ENCODE results near the gene C10orf90. TPM values are rescaled to one million over a fixed set of nuclear protein-coding genes. Genes with fewer than 3 reads are reported as not detected.
"Not testable (repeated sequence)": the region's sequence is repeated elsewhere in the genome, so short reads cannot be mapped to it uniquely, and the experiment has no call there.

C10orf90 gene
- total and polyA plus RNA-seq, 2 experiments from 2014 or later, result 0.20 TPM; not detected in 1

DNA sequence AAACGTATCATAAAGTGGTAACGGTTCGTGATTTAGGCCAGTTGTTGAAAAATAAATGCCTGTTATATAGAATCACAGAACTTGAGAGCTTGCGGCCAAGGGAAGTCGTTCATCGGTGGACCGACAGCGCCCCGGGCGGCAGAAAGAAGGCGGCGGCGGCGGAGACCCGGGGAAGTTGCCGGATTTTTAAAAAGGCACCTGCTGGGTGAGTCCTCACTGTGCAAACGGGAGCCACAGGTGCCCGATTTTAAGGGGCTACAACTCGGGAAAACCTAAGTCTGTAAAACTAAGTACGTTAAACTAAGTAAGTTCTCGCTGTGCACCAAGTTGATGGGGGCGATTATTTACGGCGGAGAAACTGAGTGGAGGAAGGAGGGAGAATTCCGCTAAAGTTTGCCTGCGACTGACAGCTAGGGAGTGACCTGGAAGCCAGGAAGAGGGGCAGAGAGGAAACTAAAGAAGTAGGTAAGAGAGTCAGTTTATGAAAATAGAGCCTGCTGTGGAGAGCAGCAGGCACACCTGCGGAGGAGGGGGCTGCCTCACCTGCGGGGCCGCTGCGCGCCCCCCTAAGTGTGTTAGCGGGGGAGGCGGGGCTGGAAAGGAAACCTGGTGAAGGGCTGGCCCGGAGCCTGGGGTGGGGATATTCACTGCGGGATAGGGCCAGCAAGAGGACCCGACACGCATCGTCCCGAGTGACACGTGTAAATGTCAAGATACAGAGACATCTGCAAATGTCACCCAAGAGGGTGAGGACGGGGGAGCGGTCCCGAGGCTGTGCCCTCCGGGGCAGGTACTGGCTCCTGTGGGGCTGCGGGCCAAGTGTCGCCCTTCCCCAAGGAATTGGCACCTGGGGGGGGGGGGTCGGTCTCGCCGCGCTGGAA, 283.2 kb downstream of the C10orf90 start:
- DNase-seq (ENCODE audit: low spot score), result peak; percentile 79
- no peak overlapping the region for H3K27ac ChIP-seq
- no peak for TF ChIP-seq EZH2 (IDR thresholded peaks at IDR 0.05; ENCODE audit: borderline replicate concordance)
- TF ChIP-seq EZH2phosphoT487 (IDR thresholded peaks at IDR 0.05; ENCODE audit: low read depth, severe bottlenecking, unreplicated experiment), result no peak
- TF ChIP-seq, protein P1, sequence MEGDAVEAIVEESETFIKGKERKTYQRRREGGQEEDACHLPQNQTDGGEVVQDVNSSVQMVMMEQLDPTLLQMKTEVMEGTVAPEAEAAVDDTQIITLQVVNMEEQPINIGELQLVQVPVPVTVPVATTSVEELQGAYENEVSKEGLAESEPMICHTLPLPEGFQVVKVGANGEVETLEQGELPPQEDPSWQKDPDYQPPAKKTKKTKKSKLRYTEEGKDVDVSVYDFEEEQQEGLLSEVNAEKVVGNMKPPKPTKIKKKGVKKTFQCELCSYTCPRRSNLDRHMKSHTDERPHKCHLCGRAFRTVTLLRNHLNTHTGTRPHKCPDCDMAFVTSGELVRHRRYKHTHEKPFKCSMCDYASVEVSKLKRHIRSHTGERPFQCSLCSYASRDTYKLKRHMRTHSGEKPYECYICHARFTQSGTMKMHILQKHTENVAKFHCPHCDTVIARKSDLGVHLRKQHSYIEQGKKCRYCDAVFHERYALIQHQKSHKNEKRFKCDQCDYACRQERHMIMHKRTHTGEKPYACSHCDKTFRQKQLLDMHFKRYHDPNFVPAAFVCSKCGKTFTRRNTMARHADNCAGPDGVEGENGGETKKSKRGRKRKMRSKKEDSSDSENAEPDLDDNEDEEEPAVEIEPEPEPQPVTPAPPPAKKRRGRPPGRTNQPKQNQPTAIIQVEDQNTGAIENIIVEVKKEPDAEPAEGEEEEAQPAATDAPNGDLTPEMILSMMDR (IDR thresholded peaks at IDR 0.05; ENCODE audit: poor library complexity), result peak; percentile 93
- H4K20me1 ChIP-seq (ENCODE audit: insufficient read depth, poor library complexity, severe bottlenecking), result no peaks in the 10 kb centered on the region
- no peaks in the 10 kb centered on the region for H3K36me3 ChIP-seq (replicated peaks; ENCODE audit: insufficient read depth, low read depth)
- no peaks in the 10 kb centered on the region for H3K79me2 ChIP-seq
- no peaks in the 10 kb centered on the region for H3K9me2 ChIP-seq (replicated peaks; ENCODE audit: insufficient read depth)
- H3K27me3 ChIP-seq, result peaks cover 37% of the 10 kb centered on the region
- 1% methylated on average over 39 of the region's 50 CpGs for WGBS (ENCODE audit: low lambda C conversion rate, missing lambda C conversion rate)
- H3K4me2 ChIP-seq, result peak overlapping the region; percentile 84
- H2AFZ ChIP-seq, result no peak overlapping the region
- H3K4me1 ChIP-seq (ENCODE audit: insufficient read depth), result no peaks in the 10 kb centered on the region
- no peaks in the 10 kb centered on the region for H3K9me3 ChIP-seq (ENCODE audit: low read depth)
- peak overlapping the region; percentile 28 for H3K4me3 ChIP-seq

DNA sequence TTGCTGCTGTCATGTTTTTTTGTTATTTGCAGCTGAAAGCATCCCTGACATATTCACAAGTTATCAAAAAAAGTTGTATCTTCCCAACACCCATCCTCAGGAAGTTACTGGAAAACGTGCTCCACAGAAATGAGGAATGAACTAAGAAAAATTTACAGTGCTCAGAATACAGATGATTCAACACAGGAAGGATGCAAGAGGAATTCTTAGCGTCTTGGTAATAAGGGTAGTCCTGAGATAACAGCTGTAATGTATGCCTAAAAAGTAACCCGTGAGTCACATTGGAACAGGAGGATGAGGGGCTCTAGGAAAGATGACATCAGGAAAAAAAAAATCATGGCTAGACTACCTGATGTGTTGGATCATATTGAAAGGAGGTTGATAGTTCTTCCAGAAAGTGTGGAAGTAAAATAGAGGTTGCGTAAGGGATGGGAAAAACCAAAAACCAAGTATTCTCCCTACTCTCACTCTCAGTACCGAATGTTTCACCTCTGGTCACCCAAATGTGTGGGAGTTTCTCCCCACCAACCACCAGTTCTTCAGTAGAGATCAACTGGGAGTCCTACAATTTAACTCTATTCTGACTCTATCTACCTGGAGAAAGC, 286.1 kb downstream of the C10orf90 start:
- H3K27me3 ChIP-seq, result peaks cover 22% of the 10 kb centered on the region
- H3K27ac ChIP-seq, result no peak overlapping the region
- no peaks in the 10 kb centered on the region for H3K79me2 ChIP-seq
- WGBS (ENCODE audit: low lambda C conversion rate, missing lambda C conversion rate), result 76% methylated on average over 5 of the region's 5 CpGs
- H3K9me2 ChIP-seq (replicated peaks; ENCODE audit: insufficient read depth), result no peaks in the 10 kb centered on the region
- no peak overlapping the region for H3K4me3 ChIP-seq
- no peak overlapping the region for H2AFZ ChIP-seq
- H3K9me3 ChIP-seq (ENCODE audit: low read depth), result no peaks in the 10 kb centered on the region
- TF ChIP-seq EZH2phosphoT487 (IDR thresholded peaks at IDR 0.05; ENCODE audit: low read depth, severe bottlenecking, unreplicated experiment), result no peak
- TF ChIP-seq EZH2 (IDR thresholded peaks at IDR 0.05; ENCODE audit: borderline replicate concordance), result no peak
- TF ChIP-seq, protein P1 (IDR thresholded peaks at IDR 0.05; ENCODE audit: poor library complexity), result no peak
- H4K20me1 ChIP-seq (ENCODE audit: insufficient read depth, poor library complexity, severe bottlenecking), result no peaks in the 10 kb centered on the region
- no peak overlapping the region for H3K4me2 ChIP-seq
- no peak for DNase-seq (ENCODE audit: low spot score)
- no peaks in the 10 kb centered on the region for H3K4me1 ChIP-seq (ENCODE audit: insufficient read depth)
- no peaks in the 10 kb centered on the region for H3K36me3 ChIP-seq (replicated peaks; ENCODE audit: insufficient read depth, low read depth)

DNA sequence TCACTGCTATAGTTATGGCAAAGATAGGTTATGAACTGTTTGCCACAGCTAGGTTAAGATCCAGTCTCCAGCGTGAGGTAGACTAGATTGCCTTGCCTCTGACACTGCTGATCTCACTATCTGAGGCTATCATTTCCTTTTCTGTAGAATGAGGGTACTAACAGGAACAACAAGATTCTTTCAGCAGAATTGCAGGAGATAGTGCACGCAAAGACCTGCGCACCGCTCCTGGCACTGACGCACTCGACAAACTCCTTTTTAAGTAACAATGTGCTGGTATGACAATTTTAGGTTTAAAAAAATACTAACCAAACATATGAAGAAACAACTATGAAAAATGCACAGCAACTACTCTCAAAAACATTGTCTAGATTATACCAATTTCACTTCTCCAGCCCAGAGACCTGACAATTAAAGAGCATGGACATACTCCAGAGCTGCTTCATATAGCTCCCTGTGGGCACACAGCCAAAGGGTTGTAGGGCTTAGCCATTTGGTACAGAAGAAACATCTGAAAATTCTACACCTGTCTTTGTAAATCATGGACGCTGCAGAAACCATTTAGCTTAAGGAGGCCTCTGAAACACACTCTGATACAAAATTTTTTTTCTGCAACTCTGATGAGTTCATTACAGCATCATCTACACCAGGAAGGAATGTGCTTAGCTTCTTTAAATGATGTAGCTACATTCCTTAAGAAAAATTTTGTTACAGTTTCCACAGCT, 290.0 kb downstream of the C10orf90 start:
- 83% methylated on average over 7 of the region's 7 CpGs for WGBS (ENCODE audit: low lambda C conversion rate, missing lambda C conversion rate)
- no peaks in the 10 kb centered on the region for H3K27me3 ChIP-seq
- no peaks in the 10 kb centered on the region for H3K9me3 ChIP-seq (ENCODE audit: low read depth)
- no peak overlapping the region for H3K4me2 ChIP-seq
- H2AFZ ChIP-seq, result no peak overlapping the region
- H3K79me2 ChIP-seq, result peaks cover 3% of the 10 kb centered on the region
- no peak for DNase-seq (ENCODE audit: low spot score)
- no peak overlapping the region for H3K27ac ChIP-seq
- H3K9me2 ChIP-seq (replicated peaks; ENCODE audit: insufficient read depth), result no peaks in the 10 kb centered on the region
- no peak for TF ChIP-seq EZH2phosphoT487 (IDR thresholded peaks at IDR 0.05; ENCODE audit: low read depth, severe bottlenecking, unreplicated experiment)
- no peaks in the 10 kb centered on the region for H3K36me3 ChIP-seq (replicated peaks; ENCODE audit: insufficient read depth, low read depth)
- no peaks in the 10 kb centered on the region for H4K20me1 ChIP-seq (ENCODE audit: insufficient read depth, poor library complexity, severe bottlenecking)
- no peak overlapping the region for H3K4me3 ChIP-seq
- no peaks in the 10 kb centered on the region for H3K4me1 ChIP-seq (ENCODE audit: insufficient read depth)

DNA sequence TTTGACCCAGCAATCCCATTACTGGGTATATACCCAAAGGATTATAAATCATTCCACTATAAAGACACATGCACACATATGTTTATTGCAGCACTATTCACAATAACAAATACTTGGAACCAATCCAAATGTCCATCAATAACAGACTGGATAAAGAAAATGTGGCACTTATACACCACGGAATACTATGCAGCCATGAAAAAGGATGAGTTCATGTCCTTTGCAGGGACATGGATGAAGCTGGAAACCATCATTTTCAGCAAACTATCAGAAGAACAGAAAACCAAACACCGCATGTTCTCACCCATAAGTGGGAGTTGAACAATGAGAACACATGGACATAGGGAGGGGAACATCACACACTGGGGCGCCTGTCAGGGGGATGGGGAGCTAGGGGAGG, 291.3 kb downstream of the C10orf90 start:
- H3K27ac ChIP-seq; H3K4me3 ChIP-seq; H3K27me3 ChIP-seq; H2AFZ ChIP-seq; DNase-seq (ENCODE audit: low spot score); H3K9me2 ChIP-seq (replicated peaks; ENCODE audit: insufficient read depth); H4K20me1 ChIP-seq (ENCODE audit: insufficient read depth, poor library complexity, severe bottlenecking); H3K79me2 ChIP-seq; H3K4me2 ChIP-seq; H3K9me3 ChIP-seq (ENCODE audit: low read depth); H3K36me3 ChIP-seq (replicated peaks; ENCODE audit: insufficient read depth, low read depth); H3K4me1 ChIP-seq (ENCODE audit: insufficient read depth): not testable (repeated sequence)
- WGBS (ENCODE audit: low lambda C conversion rate, missing lambda C conversion rate), result 91% methylated on average over 3 of the region's 3 CpGs

Data from hepatocyte (in vitro differentiated cells).